Forelimb muscle (tissue), 1 donor: Measurements from ENCODE around the gene GRM2. TPM values are rescaled to one million over a fixed set of nuclear protein-coding genes. Genes with fewer than 3 reads are reported as not detected.
"Not testable (repeated sequence)": the region's sequence is repeated elsewhere in the genome, so short reads cannot be mapped to it uniquely, and the experiment has no call there.

Experiments used
- DNase-seq: peaks from one replicate; pipeline ENCODE4 v3.0.0-alpha.2; 2013; ENCODE audit warnings: low read depth
- polyA plus RNA-seq: library from polyadenylated mRNA; unstranded; fragments of 120-200 nt; gene quantifications from one replicate; pipeline ENCODE4 v1.2.1, GENCODE V29; 2013; ENCODE audit not compliant: insufficient read length

GRM2 gene
- polyA plus RNA-seq, 1 donor, result 0.33 TPM

- no peak for DNase-seq
Observed at GRCh38 chr3:51722362-51722761, 15.5 kb downstream of the GRM2 start.

DNA sequence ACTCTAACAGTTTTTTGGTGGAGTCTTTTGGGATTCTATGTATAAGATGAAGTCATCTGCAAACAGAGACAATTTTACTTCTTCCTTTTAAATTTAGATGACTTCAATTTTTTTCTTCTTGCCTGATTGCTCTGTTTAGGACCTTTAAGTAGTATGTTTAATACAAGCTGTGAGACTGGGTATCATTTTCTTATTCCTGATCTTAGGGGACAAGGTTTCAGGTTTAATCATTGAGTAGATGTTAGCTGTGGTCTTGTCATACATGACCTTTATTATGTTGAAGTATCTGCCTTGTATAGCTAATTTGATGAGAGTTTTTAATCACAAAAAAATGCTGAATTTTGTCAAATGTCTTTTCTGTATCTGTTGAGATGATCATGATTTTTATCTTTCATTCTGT is 20.6 kb downstream of the GRM2 start:
- no peak for DNase-seq

GRCh38 chr3:51729042-51729633 is 22.3 kb downstream of the GRM2 start:
- DNase-seq, result no peak

DNA sequence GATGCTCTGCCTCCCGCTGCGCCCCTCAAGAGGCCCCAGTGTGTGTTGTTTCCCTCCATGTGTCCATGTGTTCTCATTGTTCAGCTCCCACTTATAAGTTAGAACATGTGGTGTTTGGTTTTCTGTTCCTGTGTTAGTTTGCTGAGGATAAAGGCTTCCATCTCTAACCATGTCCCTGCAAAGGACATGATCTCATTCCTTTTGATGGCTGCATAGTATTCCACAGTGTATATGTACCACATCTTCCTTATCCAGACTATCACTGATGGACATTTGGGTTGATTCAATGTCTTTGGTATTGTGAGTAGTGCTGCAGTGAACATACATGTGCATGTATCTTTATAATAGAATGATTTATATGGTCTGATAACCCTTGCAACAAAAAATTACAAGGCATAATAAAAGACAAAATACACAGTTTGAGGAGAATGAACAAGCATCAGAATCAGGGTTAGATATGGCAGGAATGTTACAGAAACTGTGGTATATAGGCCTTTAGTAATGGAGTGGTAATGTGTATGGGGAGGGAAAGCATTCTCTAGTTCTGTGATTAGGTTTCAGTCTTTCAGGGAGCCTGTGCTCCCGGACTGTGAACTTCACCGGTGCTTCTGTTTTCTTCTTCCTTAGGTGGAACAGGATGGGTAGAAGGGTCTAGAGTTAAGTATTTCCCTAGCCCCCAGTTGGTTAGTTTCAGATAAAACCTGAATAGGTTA is 27.1 kb downstream of the GRM2 start:
- DNase-seq, result no peak

GRCh38 chr3:51734572-51734907 is 27.7 kb downstream of the GRM2 start:
- DNase-seq, result no peak

DNA sequence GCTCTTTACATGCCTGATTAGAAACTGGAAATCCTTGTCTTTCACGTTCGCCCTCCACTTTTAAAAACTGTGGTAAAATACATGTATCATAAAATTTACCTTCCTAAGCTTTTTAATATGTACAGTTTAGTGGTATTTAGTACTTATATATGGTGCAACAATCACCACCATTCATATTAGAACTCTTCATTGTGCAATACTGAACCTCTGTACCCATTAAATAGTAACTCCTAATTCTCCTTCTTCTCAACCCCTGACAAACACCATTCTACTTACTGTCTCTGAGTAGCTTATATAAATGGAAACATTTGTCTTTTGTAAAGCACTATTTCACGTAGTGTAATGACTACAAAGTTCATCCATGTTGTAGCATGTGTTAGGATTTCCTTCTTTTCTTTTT is 28.2 kb downstream of the GRM2 start:
- DNase-seq, result no peak

GRCh38 chr3:51735950-51736349 is 29.1 kb downstream of the GRM2 start:
- DNase-seq, result no peak

- DNase-seq, result no peak
Observed at GRCh38 chr3:51739110-51739509, 32.2 kb downstream of the GRM2 start.

- DNase-seq, result not testable (repeated sequence)
Observed at GRCh38 chr3:51742320-51742719, 35.5 kb downstream of the GRM2 start.

GRCh38 chr3:51742978-51743377 is 36.1 kb downstream of the GRM2 start:
- not testable (repeated sequence) for DNase-seq

DNA sequence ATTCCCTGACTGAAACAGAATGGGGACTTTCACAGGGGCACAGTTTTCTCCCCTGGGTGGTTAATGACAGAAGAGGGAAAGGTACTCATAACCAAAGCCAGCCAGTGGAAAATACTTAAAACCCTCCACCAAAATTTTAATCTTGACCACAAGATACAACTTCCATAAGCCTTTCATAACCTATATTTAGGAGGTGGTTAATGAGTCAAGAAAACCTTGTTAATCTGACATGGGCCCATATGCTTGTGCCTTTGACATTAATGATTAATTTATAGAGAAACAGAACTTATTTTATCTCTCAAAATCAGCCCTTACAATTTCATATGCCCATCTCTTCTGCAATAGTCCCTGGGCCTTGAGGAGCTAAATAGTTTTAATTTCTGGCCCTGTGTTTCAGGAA is 41.0 kb downstream of the GRM2 start:
- DNase-seq, result no peak

DNA sequence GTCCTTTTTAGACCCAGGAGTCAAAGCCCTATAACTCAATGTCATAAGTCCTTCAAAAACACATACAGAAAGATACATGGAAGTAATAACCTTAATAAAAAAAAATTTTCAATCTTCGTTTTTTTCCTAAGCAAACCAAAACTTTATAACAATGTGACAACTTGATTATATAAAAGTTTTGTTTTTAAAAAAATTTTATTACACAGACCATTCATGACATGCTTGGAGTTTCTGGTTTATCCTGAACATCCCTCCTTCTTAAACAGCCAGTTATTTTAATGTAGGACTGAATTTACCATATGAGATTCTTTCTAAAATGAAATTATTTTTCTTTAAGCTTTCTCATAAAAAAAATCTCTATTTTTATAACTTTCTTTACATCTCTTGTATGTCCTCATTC is 41.5 kb downstream of the GRM2 start:
- DNase-seq, result no peak

- DNase-seq, result no peak
Observed at GRCh38 chr3:51750878-51751277, 44.0 kb downstream of the GRM2 start.

- no peak for DNase-seq
Observed at GRCh38 chr3:51751287-51751686, 44.4 kb downstream of the GRM2 start.

GRCh38 chr3:51753763-51754750 is 47.2 kb downstream of the GRM2 start:
- not testable (repeated sequence) for DNase-seq

GRCh38 chr3:51759203-51759602 is 52.3 kb downstream of the GRM2 start:
- DNase-seq, result no peak

Other genes starting within 250 kb of the GRM2 start
- gene DCAF1, start 207.1 kb upstream of the GRM2 start, polyA plus RNA-seq, result 16.9 TPM
- gene RAD54L2, start 168.3 kb upstream of the GRM2 start, polyA plus RNA-seq, result 9.5 TPM
- gene TEX264, start 35.8 kb upstream of the GRM2 start, polyA plus RNA-seq, result 21.7 TPM
- not detected for gene IQCF6, start 72.2 kb downstream of the GRM2 start, polyA plus RNA-seq
- gene IQCF2, start 154.5 kb downstream of the GRM2 start, polyA plus RNA-seq, result not detected
- not detected for gene IQCF5, start 168.5 kb downstream of the GRM2 start, polyA plus RNA-seq
- gene IQCF1, start 196.3 kb downstream of the GRM2 start, polyA plus RNA-seq, result not detected
- gene RRP9, start 234.8 kb downstream of the GRM2 start, polyA plus RNA-seq, result 15.2 TPM
- 5.5 TPM for gene PARP3, start 235.3 kb downstream of the GRM2 start, polyA plus RNA-seq
- gene GPR62, start 248.3 kb downstream of the GRM2 start, polyA plus RNA-seq, result 0.89 TPM